Fibroblast of the aortic adventitia (primary cell): Measurements from ENCODE around the gene MTARC1. TPM values are rescaled to one million over a fixed set of nuclear protein-coding genes. Genes with fewer than 3 reads are reported as not detected.

ENCODE experiments used
- DNase-seq: peaks from one replicate; pipeline ENCODE4 v3.0.0-alpha.2; 2010; ENCODE audit warnings: low read depth
- H3K4me3 ChIP-seq: 2 replicates; pipeline ENCODE4 v1.5.1; 2011; ENCODE audit warnings: low read depth, mild to moderate bottlenecking, control low read depth, low read length, moderate library complexity
- total RNA-seq: library from RNA; depleted of rRNA; stranded (reverse); fragments of >200 nt; gene quantifications from 2 replicates; pipeline ENCODE4 v1.2.3, GENCODE V29; 2012; ENCODE audit warnings: low replicate concordance
- TF ChIP-seq, protein P1 (sequence below): IDR thresholded peaks from 2 replicates; pipeline ENCODE4 v1.5.1; 2011; ENCODE audit warnings: mild to moderate bottlenecking, low read length, control low read depth, inconsistent platforms; ENCODE audit not compliant: insufficient read depth

MTARC1 gene
- total RNA-seq, 1 donor = 0.72 TPM

DNA sequence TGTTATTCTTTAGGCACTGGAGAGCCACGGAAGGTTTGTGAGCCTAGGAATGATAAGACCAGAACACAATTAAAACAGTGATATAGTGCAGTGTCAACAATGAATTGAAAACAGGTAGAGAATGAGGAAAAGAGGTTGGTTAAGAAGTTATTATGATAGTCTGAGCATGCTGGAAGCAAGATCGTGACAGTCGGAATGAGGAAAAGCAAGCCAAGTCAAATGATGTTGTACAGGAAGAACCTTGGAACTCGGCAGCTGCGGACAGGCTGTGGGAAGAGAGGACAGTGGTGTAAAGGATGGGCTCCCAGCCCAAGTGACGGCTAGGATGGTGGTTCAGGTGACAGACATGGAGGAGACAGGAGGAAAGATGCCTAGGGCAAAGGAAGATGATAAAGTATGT lies 25.6 kb downstream of the MTARC1 start:
- H3K4me3 ChIP-seq = no peak overlapping the region
- TF ChIP-seq, protein P1, sequence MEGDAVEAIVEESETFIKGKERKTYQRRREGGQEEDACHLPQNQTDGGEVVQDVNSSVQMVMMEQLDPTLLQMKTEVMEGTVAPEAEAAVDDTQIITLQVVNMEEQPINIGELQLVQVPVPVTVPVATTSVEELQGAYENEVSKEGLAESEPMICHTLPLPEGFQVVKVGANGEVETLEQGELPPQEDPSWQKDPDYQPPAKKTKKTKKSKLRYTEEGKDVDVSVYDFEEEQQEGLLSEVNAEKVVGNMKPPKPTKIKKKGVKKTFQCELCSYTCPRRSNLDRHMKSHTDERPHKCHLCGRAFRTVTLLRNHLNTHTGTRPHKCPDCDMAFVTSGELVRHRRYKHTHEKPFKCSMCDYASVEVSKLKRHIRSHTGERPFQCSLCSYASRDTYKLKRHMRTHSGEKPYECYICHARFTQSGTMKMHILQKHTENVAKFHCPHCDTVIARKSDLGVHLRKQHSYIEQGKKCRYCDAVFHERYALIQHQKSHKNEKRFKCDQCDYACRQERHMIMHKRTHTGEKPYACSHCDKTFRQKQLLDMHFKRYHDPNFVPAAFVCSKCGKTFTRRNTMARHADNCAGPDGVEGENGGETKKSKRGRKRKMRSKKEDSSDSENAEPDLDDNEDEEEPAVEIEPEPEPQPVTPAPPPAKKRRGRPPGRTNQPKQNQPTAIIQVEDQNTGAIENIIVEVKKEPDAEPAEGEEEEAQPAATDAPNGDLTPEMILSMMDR = no peak
- no peak for DNase-seq

DNA sequence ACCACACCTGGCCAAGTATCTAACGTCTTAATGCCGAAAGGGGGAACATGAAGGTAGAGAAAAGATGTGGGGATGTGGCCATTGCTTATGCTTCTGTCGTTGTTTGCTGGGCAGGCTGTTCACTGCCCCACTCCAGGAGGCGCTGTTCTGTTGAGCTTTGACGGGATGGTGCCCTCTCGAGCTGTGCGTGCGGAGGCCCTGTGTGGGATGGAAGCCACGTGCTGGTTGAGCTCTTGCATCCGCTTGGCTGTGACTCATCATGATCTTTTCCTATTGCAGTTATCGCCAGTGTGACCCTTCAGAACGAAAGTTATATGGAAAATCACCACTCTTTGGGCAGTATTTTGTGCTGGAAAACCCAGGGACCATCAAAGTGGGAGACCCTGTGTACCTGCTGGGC lies 26.3 kb downstream of the MTARC1 start:
- no peak overlapping the region for H3K4me3 ChIP-seq
- TF ChIP-seq, protein P1 = no peak
- no peak for DNase-seq

DNA sequence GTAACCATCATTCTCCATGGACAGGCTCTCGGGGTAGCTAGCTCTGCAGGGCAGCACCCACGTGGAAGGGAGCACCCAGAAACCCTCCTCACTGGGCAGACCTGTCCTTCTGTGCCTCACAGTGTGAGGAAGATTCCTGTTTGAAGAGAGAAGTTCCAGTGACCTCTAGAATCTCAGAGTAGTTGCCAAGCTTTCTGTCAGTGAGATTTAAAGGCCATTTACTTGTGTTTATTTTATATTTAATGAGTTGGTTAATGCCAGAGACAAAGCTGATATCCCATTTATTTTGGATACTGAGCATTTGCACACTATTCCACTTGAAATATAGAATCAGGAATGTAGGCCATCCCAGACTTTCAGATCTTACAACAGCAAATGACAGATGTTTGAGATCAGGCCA lies 28.7 kb downstream of the MTARC1 start:
- no peak overlapping the region for H3K4me3 ChIP-seq
- TF ChIP-seq, protein P1 = no peak
- no peak for DNase-seq

DNA sequence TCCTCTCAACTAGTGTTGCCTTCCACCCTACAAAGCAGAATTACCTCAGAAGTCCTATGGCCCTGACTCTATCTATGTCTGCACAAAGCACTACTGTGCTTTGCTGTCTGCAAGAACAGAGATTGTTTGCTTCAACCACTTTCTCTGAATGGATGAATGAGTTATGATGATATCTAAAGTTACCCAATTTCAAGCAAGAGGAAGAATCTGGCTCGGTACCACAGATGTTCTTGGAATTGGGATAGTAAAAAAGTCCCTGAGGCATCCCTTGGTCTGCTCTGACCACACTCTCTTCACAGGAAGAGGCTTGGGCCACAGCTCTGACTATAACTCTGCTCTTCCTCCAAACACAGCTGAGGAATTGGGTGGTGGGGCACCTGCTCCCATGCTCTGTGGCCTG lies 31.2 kb downstream of the MTARC1 start:
- peak; percentile 48 for DNase-seq
- TF ChIP-seq, protein P1 = no peak
- H3K4me3 ChIP-seq = no peak overlapping the region

DNA sequence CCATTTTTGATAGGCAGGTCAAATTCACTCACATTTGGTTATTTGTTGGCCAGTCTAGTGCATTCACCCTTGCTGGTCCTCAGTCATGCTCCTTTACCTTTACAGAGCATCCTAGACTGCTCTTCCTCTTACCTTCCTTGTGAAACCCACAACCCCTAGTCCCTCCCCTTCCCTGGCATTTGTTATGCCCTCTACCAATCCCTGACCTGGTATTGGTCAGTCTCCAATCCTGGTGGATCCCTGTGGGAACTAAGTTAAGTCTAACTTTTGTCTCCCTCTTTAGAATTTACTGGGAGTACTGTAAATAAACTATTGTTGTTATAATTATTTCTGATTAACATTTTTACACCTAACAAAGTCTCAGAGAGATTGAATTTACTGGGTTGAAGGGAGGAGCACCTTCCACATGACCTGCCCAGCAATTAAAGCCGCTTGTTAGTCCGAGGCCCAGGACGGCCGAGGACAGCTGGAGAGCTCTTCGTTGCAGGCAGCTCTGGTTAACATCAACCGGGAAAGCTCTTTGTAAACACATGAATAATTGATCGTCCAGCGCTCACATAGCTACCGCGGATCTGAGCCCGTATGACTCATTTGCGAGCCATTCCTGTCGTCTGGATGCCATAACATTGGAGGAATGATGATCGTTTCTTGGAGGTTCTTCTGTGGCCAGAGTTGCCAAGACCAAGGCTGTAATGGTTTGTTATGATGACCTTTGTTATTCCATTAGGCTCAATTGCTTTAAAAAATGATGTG lies 31.9 kb downstream of the MTARC1 start:
- TF ChIP-seq, protein P1 = no peak
- no peak overlapping the region for H3K4me3 ChIP-seq
- DNase-seq = peak; percentile 93

DNA sequence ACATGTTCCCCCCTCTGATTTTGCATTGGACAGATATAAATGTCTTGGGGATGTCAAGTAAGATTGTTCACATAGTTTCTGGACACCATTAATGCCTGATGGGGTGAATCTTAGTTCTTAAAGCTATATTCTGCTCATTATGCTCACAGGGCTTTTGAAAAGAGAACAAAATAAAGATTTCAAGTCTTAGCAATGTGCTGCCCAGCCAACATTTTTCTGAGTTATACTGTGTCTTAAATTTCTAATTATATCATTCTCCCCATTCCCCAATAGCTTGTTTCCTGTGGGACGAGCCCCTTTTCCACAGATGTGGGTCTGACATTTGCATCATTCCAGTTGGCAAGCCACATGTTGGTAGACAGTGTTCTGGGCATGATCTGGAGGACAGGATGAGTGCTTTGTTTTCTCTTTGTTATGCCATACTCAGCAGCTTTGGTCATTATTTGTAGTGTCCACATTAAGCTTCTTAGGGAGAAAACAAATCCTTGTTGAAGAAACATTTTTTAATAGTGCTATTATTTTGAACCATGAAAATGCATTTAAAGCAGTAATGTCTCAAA lies 32.8 kb downstream of the MTARC1 start:
- no peak overlapping the region for H3K4me3 ChIP-seq
- no peak for DNase-seq
- TF ChIP-seq, protein P1 = no peak
